ENCODE data around the gene CDKAL1.

Gene CDKAL1

GRCh38 chr6:21121636-21122136, 587.4 kb downstream of the CDKAL1 start:
- Histone ChIP-seq H3K27ac (no peak overlapping the region), H3K36me3 (replicated peaks) (no peaks in the 10 kb centered on the region), H3K4me3 (ENCODE audit: low read depth, low read length) (no peak overlapping the region), H3K27me3 (replicated peaks) (no peaks in the 10 kb centered on the region)
- TF ChIP-seq CTCF (IDR thresholded peaks at IDR 0.05; ENCODE audit: low read depth, low read length, missing control alignments): no peak
- no peak for DNase-seq
- in situ Hi-C loops (cut with HindIII; ENCODE audit: low pct_ligation_motif_present, low sequenced_read_pairs): no loop called here

- in situ Hi-C loops (cut with HindIII; ENCODE audit: low pct_ligation_motif_present, low sequenced_read_pairs): no loop called here
- TF ChIP-seq CTCF (IDR thresholded peaks at IDR 0.05; ENCODE audit: low read depth, low read length, missing control alignments): no peak
- Histone ChIP-seq H3K27me3 (replicated peaks) (no peaks in the 10 kb centered on the region), H3K36me3 (replicated peaks) (no peaks in the 10 kb centered on the region), H3K27ac (no peak overlapping the region), H3K4me3 (ENCODE audit: low read depth, low read length) (no peak overlapping the region)
- no peak for DNase-seq
Measured at GRCh38 chr6:21123507-21124436, 589.5 kb downstream of the CDKAL1 start.

GRCh38 chr6:21128601-21129000, 594.3 kb downstream of the CDKAL1 start:
- H3K4me3 ChIP-seq (ENCODE audit: low read depth, low read length): no peak overlapping the region
- no peak for DNase-seq
- H3K36me3 ChIP-seq (replicated peaks): no peaks in the 10 kb centered on the region
- H3K27ac ChIP-seq: no peak overlapping the region
- H3K27me3 ChIP-seq (replicated peaks): no peaks in the 10 kb centered on the region
- no peak for TF ChIP-seq CTCF (IDR thresholded peaks at IDR 0.05; ENCODE audit: low read depth, low read length, missing control alignments)
- in situ Hi-C loops (cut with HindIII; ENCODE audit: low pct_ligation_motif_present, low sequenced_read_pairs): no loop called here

- no peak for TF ChIP-seq CTCF (IDR thresholded peaks at IDR 0.05; ENCODE audit: low read depth, low read length, missing control alignments)
- H3K4me3 ChIP-seq (ENCODE audit: low read depth, low read length): no peak overlapping the region
- H3K27me3 ChIP-seq (replicated peaks): no peaks in the 10 kb centered on the region
- no peak for DNase-seq
- in situ Hi-C loops (cut with HindIII; ENCODE audit: low pct_ligation_motif_present, low sequenced_read_pairs): no loop called here
- H3K27ac ChIP-seq: no peak overlapping the region
- H3K36me3 ChIP-seq (replicated peaks): no peaks in the 10 kb centered on the region
Measured at GRCh38 chr6:21131406-21131805, 597.1 kb downstream of the CDKAL1 start.

GRCh38 chr6:21132446-21132845, 598.2 kb downstream of the CDKAL1 start:
- Histone ChIP-seq H3K36me3 (replicated peaks) (no peaks in the 10 kb centered on the region), H3K27me3 (replicated peaks) (no peaks in the 10 kb centered on the region), H3K27ac (no peak overlapping the region), H3K4me3 (ENCODE audit: low read depth, low read length) (no peak overlapping the region)
- no peak for DNase-seq
- in situ Hi-C loops (cut with HindIII; ENCODE audit: low pct_ligation_motif_present, low sequenced_read_pairs): no loop called here
- no peak for TF ChIP-seq CTCF (IDR thresholded peaks at IDR 0.05; ENCODE audit: low read depth, low read length, missing control alignments)

Data from brain microvascular endothelial cell (primary cell).